SU-DHL-6 (cell line): ENCODE data around the gene WARS2.

Source experiments
- EZH2phosphoT487 ChIP-seq: fragments of 200-600 bp; sonication (generic), shearing (Covaris generic); conservative IDR thresholded peaks from 2 replicates; pipeline ENCODE4 v1.6.1; 2018; ENCODE audit warnings: mild to moderate bottlenecking, antibody characterized with exemption, low read length, moderate library complexity, mixed read lengths
- TF ChIP-seq, protein P1 (sequence below): fragments of 200-600 bp; sonication (generic); IDR thresholded peaks from one replicate; pipeline ENCODE4 v1.5.1; 2017; ENCODE audit warnings: antibody characterized with exemption, mild to moderate bottlenecking, low read length, moderate library complexity; ENCODE audit not compliant: insufficient read depth, poor library complexity, severe bottlenecking

DNA sequence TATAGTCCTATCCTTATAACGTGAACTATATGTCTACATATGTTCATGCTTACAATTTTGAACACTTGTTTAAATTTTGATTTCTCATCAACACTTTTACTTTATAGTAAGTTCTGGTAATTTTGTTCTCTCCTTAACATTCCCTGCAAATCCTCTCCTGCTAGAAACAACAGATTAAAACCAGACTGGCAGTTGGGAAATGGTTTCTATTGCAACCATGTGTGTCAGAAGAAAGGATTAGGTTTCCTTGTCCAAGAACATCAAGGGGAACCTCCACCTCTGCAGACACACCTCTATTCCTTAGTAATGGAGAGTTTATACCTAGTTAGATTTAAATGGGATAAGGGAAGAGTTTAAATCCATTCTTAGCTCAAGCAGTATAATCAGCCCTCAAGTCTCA, 3.3 kb upstream of the WARS2 start:
- TF ChIP-seq, protein P1, sequence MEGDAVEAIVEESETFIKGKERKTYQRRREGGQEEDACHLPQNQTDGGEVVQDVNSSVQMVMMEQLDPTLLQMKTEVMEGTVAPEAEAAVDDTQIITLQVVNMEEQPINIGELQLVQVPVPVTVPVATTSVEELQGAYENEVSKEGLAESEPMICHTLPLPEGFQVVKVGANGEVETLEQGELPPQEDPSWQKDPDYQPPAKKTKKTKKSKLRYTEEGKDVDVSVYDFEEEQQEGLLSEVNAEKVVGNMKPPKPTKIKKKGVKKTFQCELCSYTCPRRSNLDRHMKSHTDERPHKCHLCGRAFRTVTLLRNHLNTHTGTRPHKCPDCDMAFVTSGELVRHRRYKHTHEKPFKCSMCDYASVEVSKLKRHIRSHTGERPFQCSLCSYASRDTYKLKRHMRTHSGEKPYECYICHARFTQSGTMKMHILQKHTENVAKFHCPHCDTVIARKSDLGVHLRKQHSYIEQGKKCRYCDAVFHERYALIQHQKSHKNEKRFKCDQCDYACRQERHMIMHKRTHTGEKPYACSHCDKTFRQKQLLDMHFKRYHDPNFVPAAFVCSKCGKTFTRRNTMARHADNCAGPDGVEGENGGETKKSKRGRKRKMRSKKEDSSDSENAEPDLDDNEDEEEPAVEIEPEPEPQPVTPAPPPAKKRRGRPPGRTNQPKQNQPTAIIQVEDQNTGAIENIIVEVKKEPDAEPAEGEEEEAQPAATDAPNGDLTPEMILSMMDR = no peak
- no peak for TF ChIP-seq EZH2phosphoT487
